ENCODE measurements around the gene BTRC. TPM values are rescaled to one million over a fixed set of nuclear protein-coding genes. Genes with fewer than 3 reads are reported as not detected.
"Not testable (repeated sequence)": the region's sequence is repeated elsewhere in the genome, so short reads cannot be mapped to it uniquely, and the experiment has no call there.

The BTRC gene
- total and polyA plus RNA-seq, 7 donors = 6.1 to 19.3 (median 16.4) TPM

- TF ChIP-seq CTCF (IDR thresholded peaks at IDR 0.05) = no peak
- no peaks in the 10 kb centered on the region for H3K27me3 ChIP-seq (ENCODE audit: insufficient read depth in 3 of 3, low read length in 2 of 3)
- no peak for ATAC-seq
- H3K27ac ChIP-seq = no peak overlapping the region
- peak in 1 of 2 donors; percentile 16 for DNase-seq
- 78 to 81% (median 79%) methylated on average over 10 of the region's 10 CpGs for WGBS, 3 donors
- H3K4me1 ChIP-seq = no peaks in the 10 kb centered on the region
- no peaks in the 10 kb centered on the region for H3K9me3 ChIP-seq
- intact Hi-C loops (cut with DNase I) = no loop called here
- no peak overlapping the region for H3K4me3 ChIP-seq
- H3K36me3 ChIP-seq (ENCODE audit: insufficient read depth in 1 of 2, low read depth in 1 of 2) = peaks cover 2 to 87% of the 10 kb centered on the region in 2 donors
Observed at GRCh38 chr10:101580486-101581399, 226.8 kb downstream of the BTRC start.

GRCh38 chr10:101585841-101586240, 231.9 kb downstream of the BTRC start:
- peaks cover 2 to 56% of the 10 kb centered on the region in 2 donors for H3K36me3 ChIP-seq (ENCODE audit: insufficient read depth in 1 of 2, low read depth in 1 of 2)
- H3K9me3 ChIP-seq = no peaks in the 10 kb centered on the region
- ATAC-seq = no peak
- 91 to 93% (median 91%) methylated on average over 9 of the region's 9 CpGs for WGBS, 3 donors
- H3K4me3 ChIP-seq = no peak overlapping the region
- H3K4me1 ChIP-seq = peaks cover 11% of the 10 kb centered on the region
- TF ChIP-seq CTCF (IDR thresholded peaks at IDR 0.05) = no peak
- intact Hi-C loops (cut with DNase I) = no loop called here
- no peak overlapping the region for H3K27ac ChIP-seq
- H3K27me3 ChIP-seq (ENCODE audit: insufficient read depth in 3 of 3, low read length in 2 of 3) = no peaks in the 10 kb centered on the region
- DNase-seq = peak in 1 of 2 donors; percentile 28

- no peak for TF ChIP-seq CTCF (IDR thresholded peaks at IDR 0.05)
- peak within 1 kb of the TSS; percentile 91 for H3K4me3 ChIP-seq
- peak; percentile 97 to 99 (median 98) for ATAC-seq
- DNase-seq = peak; percentile 98 to 99
- H3K9me3 ChIP-seq = no peaks in the 10 kb centered on the region
- H3K36me3 ChIP-seq (ENCODE audit: insufficient read depth in 1 of 2, low read depth in 1 of 2) = peaks cover 2 to 34% of the 10 kb centered on the region in 2 donors
- peak within 1 kb of the TSS; percentile 89 for H3K27ac ChIP-seq
- 0 to 1% (median 0%) methylated on average over 42 to 50 of the region's 50 CpGs for WGBS, 3 donors
- H3K4me1 ChIP-seq = peaks cover 11% of the 10 kb centered on the region
- H3K27me3 ChIP-seq (ENCODE audit: insufficient read depth in 3 of 3, low read length in 2 of 3) = no peaks in the 10 kb centered on the region
- intact Hi-C loops (cut with DNase I) = no loop called here
Observed at GRCh38 chr10:101587725-101588653, 234.0 kb downstream of the BTRC start, which contains the start of the genes DPCD and POLL. Gene DPCD, plus strand, starts transcription at chr10:101588321. Its CDS starts 16 bp downstream, at chr10:101588337. Gene POLL, minus strand, starts transcription at chr10:101588257. Its CDS starts 897 bp downstream, at chr10:101587360.

- H3K4me1 ChIP-seq = peaks cover 11% of the 10 kb centered on the region
- H3K36me3 ChIP-seq (ENCODE audit: insufficient read depth in 1 of 2, low read depth in 1 of 2) = peaks cover 0 to 25% of the 10 kb centered on the region in 2 donors
- ATAC-seq (no peak), DNase-seq (peak in 1 of 2 donors; percentile 6)
- TF ChIP-seq CTCF (IDR thresholded peaks at IDR 0.05) = no peak
- H3K9me3 ChIP-seq = no peaks in the 10 kb centered on the region
- peak overlapping the region; percentile 91 for H3K4me3 ChIP-seq
- WGBS, 3 donors = 72 to 77% (median 73%) methylated on average over 5 of the region's 5 CpGs
- no peaks in the 10 kb centered on the region for H3K27me3 ChIP-seq (ENCODE audit: insufficient read depth in 3 of 3, low read length in 2 of 3)
- intact Hi-C loops (cut with DNase I) = no loop called here
- H3K27ac ChIP-seq = no peak overlapping the region
Observed at GRCh38 chr10:101588879-101589278, 234.9 kb downstream of the BTRC start.

- H3K4me1 ChIP-seq; H3K27me3 ChIP-seq (ENCODE audit: insufficient read depth in 3 of 3, low read length in 2 of 3); H3K9me3 ChIP-seq; DNase-seq; ATAC-seq; intact Hi-C loops (cut with DNase I); H3K4me3 ChIP-seq; H3K27ac ChIP-seq: not testable (repeated sequence)
- WGBS, 3 donors = 69 to 91% (median 70%) methylated on average over 2 of the region's 2 CpGs
- peaks cover 0 to 10% of the 10 kb centered on the region in 2 donors for H3K36me3 ChIP-seq (ENCODE audit: insufficient read depth in 1 of 2, low read depth in 1 of 2)
Observed at GRCh38 chr10:101593331-101593730, 239.4 kb downstream of the BTRC start.

All from psoas muscle (tissue), 8 donors.